ENCODE measurements around the gene ASMT.

Gene ASMT

DNA sequence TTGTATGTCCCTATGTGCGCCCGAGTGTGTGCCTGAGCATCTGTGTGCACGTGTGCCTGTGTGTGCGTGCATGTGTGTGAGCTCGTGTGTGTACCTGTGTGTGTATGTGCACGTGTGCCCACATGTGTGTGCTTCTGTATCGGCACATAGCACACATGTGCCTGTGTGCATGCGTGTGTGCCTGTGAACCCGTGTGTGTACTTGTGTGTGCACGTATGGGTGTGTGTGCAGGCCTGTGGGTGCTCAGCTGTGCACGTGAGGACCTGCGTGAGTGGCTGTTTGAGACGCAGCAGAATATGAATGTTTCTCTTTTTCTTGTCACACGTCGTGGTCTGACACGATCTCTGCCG is 19.2 kb upstream of the ASMT start:
- TF ChIP-seq, protein P1, sequence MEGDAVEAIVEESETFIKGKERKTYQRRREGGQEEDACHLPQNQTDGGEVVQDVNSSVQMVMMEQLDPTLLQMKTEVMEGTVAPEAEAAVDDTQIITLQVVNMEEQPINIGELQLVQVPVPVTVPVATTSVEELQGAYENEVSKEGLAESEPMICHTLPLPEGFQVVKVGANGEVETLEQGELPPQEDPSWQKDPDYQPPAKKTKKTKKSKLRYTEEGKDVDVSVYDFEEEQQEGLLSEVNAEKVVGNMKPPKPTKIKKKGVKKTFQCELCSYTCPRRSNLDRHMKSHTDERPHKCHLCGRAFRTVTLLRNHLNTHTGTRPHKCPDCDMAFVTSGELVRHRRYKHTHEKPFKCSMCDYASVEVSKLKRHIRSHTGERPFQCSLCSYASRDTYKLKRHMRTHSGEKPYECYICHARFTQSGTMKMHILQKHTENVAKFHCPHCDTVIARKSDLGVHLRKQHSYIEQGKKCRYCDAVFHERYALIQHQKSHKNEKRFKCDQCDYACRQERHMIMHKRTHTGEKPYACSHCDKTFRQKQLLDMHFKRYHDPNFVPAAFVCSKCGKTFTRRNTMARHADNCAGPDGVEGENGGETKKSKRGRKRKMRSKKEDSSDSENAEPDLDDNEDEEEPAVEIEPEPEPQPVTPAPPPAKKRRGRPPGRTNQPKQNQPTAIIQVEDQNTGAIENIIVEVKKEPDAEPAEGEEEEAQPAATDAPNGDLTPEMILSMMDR (IDR thresholded peaks at IDR 0.05): no peak

DNA sequence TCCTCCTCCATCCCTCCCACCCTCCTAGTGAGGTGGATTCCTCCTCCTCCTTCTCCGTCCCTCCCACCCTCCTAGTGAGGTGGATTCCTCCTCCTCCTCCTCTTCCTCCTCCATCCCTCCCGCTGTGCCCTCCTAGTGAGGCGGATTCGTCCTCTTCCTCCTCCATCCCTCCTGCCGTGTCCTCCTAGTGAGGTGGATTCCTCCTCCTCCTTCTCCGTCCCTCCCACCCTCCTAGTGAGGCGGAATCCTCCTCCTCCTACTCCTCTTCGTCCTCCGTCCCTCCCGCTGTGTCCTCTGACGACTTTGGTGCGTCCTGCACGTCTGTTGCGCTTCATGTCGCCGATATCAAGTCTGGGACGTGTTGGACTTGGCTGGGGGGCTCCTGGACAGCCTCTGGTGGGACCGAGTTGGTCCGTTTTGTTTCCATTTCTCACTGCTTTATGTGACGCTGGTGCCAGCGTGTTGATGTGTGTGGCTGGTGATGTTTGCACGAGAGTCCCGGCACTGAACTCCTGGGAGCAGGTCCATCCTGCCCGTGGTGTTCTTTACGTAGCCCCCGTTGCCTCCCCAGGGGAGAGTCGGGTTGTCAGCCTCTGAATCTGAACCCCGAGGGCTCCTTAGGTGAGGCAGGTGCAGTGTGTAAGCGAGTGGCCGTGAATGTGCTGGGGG is 18.0 kb upstream of the ASMT start:
- TF ChIP-seq, protein P1 (IDR thresholded peaks at IDR 0.05): no peak

DNA sequence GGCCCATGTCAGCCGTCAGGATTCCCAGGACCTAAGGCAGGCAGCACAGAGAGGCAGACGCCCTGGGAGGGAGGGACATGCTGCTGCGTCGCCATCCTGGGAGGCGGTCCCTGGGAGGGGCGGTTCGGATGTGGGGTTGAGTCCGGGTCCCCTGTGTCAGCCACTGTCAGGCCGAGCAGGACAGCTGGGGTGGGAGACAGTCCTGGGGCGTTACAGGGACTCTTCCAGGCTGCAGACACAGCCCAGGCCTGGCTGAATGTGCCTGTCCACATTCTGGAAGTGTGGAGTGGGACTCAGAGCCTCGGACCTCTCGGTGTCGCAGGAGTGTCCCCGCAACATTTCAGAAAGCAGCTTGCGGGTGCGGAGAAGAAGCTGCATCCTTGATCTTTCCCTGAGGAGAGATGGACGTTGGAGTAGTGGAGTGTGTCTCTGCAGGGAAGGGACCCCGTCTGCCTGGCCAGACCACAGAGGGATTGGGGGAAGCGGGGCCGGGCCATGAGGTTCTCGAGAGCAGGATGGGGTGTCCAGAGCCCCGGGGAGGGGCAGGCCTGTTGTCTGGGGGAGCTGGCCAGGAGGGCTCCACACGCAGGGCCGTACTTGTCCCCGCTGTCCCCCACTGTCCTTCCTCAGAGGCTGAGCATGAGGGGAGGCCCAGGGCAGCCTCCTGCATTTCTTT is 17.4 kb upstream of the ASMT start:
- TF ChIP-seq, protein P1 (IDR thresholded peaks at IDR 0.05): no peak

DNA sequence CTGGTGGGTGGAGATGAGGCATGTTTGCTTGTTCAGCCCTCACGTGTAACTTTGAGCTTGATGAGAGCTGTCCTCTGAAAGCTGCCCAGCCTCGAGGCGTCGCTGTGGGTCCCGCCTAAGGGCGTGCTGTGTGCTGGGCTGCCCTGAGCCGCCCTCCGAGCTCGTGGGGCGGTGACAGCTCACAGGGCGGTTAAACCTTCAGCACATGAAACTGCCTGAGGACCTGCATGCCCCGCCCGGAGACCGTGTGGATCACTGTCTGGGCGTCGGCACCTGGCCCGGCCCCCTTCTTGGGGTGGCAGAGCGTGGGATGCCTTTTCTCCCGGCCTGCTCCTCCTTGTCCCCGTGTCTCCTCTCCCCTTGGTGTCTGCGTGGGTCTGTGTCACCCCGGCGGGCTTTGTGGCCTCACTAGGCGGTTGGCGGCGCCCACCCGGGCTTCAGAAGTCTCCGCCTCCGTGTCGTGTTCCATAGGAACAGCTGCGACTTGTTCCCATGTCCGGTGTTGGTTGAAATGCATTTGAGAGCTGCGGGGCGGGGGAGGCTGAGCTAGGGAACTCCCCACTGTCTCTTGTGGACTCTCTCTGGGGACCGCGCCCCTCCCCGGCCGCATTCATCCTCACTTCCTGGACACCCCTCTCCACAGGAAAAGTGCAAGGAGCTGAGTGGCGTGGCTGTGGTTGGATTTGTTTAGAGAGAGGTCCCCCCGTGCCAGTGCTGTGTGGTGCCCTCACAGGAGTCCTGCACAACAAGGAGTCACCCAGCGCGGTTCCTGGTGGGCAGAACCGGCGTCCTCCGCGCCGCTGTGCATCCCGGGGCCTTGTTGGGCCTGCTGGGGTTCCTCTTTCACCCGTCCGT is 16.6 kb upstream of the ASMT start:
- TF ChIP-seq, protein P1 (IDR thresholded peaks at IDR 0.05): no peak

DNA sequence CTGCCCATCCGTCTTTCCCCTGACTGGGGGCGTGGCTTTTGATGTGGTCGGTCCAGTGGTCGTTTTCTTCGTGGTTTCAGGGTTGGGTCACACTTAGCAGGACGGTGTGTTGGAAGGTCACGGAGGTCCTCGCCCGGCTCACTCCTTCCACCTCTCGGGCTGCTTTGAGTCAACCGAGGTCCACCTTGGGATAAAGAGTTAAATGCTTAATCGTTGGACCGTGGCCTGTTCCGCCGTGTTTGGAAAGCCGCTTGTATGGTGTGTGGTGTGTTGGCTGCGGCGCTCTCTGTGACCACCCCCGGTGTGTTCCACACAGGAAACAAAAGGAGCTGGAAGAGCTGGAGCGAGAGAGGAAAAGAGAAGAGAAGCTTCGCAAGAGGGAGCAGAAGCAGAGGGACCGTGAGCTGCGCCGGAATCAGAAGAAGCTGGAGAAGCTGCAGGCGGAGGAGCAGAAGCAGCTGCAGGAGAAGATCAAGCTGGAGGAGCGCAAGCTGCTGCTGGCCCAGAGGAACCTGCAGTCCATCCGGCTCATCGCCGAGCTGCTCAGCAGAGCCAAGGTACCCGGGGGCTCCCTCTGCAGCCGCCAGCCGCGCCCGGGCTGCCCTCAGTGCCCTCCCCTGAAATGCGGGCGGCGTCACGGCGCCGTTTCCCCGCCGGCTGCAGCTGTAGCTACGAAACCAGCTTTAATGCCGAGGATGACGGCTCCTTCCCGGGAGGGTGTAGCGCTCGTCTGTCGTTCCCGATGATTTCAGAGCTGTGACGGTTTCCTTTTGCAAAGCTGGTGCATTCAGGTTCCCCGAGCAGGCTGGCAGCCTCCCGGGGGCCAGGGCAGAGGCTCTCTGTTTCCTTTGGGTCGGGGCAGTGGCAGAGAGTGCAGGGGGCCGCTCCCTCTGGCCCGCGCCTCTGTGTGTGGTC is 15.7 kb upstream of the ASMT start:
- TF ChIP-seq, protein P1 (IDR thresholded peaks at IDR 0.05): no peak

DNA sequence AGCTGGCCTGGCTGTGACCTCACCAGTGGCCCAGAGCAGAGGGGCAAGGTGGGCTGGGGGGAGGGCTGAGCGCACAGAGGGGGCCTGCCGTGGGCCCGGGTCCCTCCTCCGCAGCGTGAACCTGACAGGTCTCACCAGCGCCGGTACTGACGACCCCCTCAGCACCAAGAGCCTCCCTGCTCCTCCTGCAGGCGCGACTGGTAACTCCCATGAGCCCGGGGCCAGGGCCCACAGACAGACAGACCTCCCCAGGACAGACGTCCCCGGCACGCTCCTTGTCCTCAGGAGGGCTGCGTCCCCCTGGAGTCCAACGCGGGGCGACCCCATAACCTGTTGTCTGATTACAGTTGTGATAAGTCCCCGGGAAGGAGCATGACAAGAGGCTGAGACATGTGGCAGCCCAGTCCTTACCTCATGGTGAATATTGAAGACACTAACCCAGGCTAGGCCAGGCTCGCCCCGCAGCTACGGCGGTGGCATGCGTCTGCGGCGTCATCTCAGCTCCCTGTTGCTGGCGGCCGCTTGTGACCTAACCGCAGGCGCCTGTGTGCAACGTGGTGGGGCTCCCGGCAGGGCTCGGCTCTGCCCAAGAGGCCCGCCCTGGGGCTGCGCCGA is 15.0 kb upstream of the ASMT start:
- TF ChIP-seq, protein P1 (IDR thresholded peaks at IDR 0.05): no peak

All from LNCAP (cell line).